Bone marrow (tissue), 2 donors: Measurements from ENCODE around the gene CHD6.

Experiments used
- DNase-seq, 2 donors: peaks; one replicate each; lab custom pipeline; 2025; lab: John Stamatoyannopoulos, UW

Gene CHD6, protein sequence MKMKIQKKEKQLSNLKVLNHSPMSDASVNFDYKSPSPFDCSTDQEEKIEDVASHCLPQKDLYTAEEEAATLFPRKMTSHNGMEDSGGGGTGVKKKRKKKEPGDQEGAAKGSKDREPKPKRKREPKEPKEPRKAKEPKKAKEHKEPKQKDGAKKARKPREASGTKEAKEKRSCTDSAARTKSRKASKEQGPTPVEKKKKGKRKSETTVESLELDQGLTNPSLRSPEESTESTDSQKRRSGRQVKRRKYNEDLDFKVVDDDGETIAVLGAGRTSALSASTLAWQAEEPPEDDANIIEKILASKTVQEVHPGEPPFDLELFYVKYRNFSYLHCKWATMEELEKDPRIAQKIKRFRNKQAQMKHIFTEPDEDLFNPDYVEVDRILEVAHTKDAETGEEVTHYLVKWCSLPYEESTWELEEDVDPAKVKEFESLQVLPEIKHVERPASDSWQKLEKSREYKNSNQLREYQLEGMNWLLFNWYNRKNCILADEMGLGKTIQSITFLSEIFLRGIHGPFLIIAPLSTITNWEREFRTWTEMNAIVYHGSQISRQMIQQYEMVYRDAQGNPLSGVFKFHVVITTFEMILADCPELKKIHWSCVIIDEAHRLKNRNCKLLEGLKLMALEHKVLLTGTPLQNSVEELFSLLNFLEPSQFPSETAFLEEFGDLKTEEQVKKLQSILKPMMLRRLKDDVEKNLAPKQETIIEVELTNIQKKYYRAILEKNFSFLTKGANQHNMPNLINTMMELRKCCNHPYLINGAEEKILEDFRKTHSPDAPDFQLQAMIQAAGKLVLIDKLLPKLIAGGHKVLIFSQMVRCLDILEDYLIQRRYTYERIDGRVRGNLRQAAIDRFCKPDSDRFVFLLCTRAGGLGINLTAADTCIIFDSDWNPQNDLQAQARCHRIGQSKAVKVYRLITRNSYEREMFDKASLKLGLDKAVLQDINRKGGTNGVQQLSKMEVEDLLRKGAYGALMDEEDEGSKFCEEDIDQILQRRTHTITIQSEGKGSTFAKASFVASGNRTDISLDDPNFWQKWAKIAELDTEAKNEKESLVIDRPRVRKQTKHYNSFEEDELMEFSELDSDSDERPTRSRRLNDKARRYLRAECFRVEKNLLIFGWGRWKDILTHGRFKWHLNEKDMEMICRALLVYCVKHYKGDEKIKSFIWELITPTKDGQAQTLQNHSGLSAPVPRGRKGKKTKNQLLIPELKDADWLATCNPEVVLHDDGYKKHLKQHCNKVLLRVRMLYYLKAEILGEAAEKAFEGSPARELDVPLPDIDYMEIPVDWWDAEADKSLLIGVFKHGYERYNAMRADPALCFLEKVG (N-terminal part only)

DNA sequence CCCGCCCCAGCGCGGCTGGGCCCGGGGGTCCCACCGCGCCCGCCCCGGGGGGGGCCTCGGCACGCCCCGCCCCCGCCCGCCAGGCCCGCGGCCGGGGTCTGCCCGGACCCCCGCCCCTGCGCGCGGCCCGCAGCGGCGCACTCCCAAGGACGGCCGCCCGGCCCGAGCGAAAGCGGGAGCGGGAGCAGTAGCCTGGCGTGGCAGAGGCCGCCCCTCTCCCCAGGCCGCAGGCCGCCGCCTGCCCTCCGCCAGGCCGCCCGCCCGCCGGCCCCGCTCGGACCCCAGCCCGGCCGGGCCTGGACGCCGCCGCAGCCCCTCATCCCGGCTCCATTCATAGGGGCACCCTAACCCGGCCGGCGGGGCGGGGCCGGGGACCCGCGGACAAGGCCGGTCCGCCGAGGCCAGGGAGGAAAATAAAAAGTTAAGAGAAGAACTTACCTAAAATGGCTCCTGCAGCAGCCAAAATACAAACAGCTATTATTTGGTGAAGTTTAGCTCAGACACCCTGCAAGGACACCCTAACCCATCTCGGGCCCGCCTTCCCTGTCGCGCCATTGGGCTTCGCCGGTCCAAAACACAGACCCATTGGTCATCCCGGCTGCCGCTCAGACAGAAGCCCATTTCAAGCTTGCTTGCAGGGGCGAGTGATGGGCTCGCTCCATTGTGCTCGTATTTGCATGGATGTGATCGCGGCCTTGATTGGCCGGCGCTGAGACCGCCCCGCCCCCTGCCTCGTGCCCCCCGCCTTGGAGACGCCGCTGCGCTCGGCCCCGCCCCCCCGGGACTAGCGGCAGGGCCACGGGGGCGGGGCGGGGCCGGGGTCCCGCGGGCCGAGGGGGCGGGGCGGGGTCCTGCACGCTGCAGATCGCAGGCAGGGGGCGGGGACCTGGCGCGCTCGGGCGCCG lies at the start of gene CHD6:
Gene CHD6, minus strand, starts transcription at position 476 of the 905 bp plus-strand sequence. CDS start 67,040 bp downstream, outside the sequence.
- peak; percentile 91 to 95 for DNase-seq

DNA sequence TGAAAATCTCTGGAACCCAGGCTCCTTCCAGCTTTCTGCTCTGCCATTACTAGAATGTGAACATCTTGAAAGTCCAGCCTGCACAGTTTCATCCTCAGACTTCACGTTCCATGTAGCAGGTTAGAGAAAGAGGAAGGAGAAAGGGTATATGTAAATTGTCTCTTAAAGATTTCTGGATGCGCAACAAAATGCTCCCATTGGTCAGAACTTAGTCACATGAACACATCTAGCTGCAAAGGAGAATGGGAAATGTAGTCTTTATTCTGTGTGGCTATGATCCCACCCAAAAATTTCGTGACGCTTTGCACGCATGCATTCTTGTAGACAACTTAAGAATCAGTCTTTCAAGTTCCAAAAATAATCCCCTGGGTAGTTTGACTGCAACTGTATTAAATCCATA lies 46.4 kb upstream of the CHD6 start:
- DNase-seq = no peak

DNA sequence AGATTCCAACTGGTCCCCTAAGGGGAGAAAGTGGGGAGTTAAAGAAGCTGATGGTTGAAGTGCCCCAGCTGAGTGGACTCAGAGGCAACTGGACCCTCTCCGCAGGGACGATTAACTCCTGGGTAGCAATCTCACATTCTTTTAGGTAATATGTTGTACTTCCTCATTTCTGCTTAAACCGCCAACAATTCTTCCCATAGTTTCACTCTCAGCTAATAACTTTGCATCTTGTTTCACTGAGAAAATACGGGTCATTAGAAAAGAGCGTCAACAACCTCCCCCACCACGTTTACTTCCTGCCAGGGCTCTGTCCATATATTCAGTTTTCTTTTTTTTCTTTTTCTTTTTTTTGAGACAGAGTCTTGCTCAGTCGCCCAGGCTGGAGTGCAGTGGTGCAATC lies 39.5 kb upstream of the CHD6 start:
- no peak for DNase-seq

DNA sequence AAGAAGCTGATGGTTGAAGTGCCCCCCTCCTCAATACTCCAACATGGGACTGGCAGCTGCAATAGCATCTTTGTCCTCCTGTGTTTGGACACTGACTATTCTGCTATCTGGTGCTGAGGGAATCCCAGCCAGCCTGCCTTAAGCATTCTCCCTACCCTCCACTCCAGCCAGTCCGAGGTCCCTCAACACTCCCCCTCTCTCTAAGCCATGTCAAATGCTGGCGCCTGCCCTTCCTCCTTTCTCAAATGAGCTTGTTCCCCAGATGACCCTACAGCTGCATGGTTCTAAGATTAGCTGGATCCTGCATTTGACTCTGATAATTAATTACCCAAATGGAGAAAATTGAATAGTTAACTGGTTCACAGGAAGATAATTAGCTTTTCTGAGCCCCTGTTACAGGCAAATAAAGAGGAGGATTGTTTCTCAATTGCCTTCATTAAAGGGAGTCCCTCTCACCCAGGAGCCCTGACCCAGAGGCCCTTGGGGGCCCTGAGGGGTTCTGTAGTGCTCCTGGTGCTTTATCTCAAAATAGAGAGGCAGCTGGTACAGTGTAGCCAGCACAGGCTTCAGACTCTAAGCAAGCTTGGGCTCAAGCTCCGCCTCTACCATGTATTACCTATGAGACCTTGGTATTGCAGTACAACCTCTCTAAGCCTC lies 37.9 kb upstream of the CHD6 start:
- no peak for DNase-seq

DNA sequence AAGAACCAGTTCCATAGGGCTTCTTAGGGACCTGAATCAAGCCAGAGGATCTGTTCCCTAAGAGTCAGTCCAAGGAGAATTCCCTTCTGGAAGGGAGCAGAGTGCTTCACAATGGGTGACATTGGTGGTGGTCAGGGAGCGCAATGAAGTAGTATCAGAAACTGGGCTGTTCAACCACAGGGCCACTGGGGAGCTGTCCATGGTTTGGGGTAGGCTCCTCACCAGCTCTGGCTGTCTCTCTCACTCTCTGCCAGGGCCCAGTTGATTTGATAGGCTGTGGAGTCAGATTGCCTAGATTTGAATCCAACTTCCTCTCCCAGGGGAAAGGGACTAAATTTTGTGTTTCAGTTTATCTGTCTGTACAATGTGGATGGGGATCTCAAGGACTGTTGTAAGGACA lies 36.7 kb upstream of the CHD6 start:
- no peak for DNase-seq

DNA sequence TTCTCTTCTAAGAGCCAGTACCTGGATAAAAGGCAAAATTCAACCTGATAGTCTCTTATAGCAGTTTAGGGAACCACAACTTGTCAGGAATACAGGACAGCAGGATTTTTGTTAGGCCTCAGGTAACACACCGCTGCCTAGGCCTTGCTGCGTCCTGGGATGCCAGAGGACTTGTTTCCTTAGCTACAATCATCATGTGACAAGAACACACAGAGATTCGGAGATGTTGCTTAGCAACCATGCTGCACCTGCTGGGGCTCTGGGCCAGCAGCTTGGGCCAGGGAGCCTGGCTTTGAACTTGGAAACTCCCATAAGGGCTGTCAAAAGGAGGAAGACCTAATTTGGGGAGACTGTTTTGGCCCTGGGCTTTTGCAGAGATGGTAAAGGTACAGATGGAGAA lies 36.1 kb upstream of the CHD6 start:
- no peak for DNase-seq

DNA sequence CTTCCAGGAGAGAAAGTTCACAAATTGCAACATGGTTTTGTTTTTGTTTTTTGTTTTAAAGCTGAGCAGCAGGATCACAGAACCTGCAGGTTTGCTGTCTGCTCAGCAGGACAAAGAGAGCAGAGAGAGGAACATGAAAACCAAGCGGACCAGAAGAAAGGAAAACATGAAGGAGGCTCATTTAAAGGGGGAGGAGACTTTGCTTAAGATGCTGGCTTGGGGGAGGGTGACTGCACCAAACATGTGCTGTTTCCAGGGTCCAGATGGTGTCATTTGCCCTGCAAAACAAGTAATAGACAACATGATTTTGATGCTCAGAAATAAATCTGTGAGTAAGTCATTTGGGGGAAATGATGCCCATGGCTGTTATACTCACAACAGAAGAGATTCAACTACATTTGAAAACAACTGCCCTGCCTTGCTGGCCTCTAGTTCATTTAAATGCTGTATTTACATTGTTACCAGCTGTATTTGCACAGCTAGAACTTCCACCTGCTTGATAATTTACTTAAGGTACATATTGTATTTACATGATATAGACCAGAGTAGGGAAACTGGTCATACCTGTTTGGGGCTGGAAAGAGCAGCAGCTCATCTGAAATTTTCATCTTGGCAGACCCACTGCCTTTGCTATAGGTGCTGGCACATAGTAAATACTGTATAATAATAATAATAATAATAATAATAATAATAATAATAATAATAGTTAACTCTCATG lies 32.2 kb upstream of the CHD6 start:
- no peak for DNase-seq

DNA sequence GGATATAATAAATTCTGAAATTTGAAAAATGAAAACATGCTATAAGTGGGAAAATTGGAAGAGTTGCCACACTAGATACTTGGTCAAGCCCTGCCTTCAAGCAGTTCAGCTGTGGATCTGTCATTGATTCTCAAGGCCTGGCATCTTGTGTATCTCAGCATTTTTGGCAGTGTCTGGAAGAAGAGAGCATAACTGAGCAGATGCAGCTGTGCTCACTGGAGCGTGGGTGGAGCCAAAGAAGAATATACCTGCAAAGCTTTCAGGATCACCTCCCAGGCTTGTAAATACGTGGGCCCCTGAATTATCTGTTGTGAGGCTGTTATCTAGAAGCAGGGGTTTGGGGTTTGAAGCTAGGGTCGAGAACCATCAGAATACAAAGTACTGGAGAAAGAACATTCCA lies 31.3 kb upstream of the CHD6 start:
- DNase-seq = no peak

DNA sequence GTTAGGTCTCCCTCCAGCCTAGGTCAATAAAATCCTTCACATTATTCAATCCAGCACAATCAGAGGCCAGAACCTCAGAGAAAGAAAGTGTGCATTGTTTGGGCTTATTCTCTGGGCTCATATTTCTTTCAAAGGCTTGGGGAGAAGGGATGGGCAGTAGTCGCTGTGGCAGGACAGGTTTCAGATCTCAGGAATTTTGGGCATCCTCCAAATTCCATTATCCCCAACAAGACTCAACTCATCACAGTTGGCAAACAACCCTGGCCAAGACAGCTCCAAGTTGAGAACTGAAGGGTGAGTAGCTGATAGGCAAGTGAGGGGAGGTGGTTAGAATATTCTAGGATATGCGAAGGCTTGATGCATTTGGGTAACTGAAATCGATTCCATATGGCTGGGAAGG lies 27.2 kb upstream of the CHD6 start:
- DNase-seq = no peak

DNA sequence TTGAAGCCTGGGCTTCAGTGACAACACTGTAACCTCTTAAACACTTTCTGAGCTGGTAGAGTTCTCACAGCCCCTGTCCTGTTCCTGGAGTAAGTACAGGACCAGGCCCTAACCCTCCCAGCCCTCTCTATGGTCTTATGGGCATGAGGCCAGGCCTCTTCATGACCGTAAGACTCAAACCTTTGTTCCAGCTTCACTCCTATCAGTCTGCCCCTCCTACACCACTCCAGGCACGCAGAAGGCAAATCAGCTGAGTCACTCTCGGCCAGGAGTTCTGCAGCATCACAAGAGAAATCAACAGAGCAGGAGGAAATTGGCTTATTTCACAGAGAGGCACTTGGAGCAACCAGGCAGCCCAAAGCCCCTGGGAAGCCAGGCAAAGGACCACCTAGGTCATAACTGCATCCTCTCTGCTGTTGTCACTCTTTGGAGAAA lies 25.3 kb upstream of the CHD6 start:
- no peak for DNase-seq

DNA sequence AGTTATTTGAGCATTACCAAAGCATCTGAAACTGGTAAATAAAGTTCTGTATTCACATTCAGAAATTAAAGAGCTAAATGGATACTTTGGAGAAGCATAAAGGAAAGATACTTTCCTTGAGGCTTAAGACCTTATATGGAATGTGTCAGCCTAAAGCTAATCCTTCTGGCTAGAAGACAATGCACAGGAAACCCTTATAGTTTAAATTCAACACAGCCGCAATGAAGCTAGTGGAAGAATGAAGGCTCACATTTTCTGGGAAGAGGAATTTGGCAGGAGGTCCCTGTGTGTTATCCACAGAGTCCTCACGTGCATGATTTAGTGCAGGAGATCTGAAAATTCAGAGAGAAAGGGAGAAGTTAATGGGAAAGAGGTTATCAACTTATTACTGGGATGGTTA lies 21.5 kb upstream of the CHD6 start:
- no peak for DNase-seq

DNA sequence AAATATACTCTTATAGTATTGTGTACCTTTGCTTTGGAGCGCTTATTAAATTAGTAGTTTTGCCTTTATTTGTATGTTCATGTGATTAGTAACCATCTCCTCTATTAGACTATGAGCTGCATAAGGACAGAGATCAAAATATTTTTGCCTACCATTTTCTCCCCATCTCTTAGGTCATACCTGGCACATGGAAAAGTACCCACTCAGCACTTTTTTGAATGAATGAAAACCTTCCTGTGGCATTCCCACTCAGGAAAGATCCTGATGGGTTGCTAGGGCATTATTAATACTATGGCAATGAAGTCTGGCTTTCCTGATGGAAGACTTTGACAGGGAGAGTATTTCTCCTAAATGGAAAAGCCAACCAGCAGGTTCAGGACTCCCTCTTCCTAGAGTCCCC lies 20.3 kb upstream of the CHD6 start:
- no peak for DNase-seq

DNA sequence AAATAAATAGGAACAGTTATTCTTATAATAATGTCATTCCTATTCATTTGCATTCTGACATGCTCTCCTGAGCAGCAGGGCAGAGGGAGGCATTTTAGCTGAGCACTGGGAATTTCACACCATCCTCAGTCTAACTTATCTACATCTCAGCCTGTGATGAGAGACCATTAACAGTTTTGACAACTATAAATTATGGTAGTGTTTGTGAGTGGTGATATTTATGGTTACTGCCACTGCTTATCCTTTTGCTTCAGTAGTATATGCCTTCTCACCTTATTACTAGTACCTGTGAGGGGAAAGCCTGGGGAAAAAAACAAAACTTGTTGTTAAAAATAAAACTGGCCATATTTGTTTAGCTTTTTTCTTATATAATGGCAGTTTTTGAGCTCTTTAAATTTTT lies 17.0 kb upstream of the CHD6 start:
- DNase-seq = no peak

DNA sequence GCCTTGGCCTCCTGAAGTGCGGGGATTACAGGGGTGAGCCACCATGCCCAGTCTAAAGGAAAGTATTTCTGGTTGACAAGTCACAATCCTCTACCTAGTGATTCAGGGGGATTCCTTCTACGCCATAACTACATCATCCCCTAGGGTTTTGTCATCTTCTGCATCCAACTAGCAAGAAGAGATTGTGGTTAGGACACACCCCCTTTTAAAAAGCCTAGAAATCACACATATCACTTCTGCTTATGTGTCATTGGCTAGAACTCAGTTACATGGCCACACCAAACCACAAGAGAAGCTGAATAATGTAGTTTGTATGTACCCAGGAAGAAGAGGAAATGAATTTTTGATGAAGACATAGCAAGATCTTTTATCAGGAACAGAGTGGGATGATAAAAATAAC lies 14.7 kb upstream of the CHD6 start:
- DNase-seq = no peak

DNA sequence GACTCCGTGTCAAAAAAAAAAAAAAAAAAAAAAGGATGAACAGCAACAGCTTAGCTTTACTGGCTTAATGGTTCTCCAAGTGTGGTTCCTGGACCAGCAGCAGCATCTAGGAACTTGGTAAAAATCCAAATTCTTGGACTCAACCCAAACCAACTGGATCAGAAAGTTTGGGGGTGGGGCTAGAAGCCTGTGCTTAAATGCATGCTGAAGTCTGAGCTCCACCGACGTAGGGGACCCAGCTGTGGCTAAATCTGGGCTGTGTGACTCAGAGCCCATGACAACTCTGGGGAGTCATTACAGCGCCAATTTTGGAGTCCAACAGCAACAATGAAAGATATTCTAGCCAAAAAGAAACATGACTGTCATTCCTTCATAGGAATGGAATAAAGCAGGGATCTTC lies 13.6 kb upstream of the CHD6 start:
- DNase-seq = no peak

DNA sequence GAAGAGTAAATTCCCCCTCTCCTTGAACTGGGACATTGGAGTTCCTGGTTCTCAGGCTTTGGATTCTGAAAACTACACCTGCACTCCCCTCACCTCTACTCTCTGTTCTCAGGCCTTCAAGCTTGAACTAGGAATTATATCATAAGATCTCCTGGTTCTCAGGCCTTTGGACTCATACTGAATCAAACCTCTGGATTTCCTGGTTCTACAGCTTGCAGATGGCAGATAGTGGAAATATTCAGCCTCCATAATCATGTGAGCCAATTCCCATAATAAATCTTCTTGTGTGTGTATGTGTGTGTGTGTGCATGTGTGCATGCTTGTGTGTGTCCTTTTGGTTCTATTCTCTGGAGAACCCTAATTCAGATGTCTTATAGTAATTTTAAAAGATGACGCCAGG lies 12.7 kb upstream of the CHD6 start:
- no peak for DNase-seq

DNA sequence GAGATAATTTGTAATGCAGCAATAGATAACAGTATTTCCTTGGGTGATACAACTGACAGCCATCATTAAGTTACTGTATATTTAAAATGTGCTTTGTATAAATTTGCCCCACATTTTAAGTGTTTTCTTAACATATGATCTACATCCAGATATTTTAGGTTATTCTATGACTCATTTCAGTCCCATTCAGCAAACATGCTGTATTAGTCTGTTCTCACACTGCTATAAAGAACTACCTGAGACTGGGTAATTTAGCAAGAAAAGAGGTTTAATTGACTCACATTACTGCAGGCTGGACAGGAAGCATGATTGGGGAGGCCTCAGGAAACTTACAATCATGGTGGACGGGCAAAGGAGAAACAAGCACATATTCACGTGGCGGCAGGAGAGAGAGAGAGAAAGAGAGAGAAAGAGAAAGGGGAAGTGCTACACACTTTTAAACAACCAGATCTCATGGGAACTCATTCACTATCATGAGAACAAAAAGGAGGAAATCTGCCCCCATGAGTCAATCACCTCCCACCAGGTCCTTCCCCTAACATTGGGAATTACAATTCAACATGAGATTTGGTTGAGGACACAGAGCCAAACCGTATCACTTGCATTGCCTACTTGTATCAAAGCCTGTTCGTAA lies 9.6 kb upstream of the CHD6 start:
- no peak for DNase-seq

DNA sequence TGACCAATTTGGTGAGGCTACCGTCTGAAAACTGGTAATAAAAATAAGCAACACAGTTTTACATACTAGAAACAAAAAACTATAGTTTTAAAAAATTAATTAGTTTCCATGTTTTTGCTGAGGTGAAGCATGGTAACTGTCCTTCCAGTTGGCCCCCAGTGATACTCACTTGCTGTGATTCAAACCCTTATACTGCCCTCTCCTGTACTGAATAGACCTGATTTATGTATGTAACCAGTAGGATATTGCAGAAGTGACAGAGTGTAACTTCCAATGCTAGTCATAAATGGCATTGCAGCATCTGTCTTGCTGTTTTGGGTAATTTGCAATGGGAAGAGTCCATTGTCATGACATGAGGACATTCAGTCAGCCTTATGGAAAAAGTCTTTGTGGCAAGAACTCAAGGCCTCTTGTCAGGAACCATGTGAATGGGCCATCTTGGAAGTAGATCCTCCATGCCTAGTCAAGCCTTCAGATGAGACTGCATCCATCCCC lies 8.9 kb upstream of the CHD6 start:
- no peak for DNase-seq

DNA sequence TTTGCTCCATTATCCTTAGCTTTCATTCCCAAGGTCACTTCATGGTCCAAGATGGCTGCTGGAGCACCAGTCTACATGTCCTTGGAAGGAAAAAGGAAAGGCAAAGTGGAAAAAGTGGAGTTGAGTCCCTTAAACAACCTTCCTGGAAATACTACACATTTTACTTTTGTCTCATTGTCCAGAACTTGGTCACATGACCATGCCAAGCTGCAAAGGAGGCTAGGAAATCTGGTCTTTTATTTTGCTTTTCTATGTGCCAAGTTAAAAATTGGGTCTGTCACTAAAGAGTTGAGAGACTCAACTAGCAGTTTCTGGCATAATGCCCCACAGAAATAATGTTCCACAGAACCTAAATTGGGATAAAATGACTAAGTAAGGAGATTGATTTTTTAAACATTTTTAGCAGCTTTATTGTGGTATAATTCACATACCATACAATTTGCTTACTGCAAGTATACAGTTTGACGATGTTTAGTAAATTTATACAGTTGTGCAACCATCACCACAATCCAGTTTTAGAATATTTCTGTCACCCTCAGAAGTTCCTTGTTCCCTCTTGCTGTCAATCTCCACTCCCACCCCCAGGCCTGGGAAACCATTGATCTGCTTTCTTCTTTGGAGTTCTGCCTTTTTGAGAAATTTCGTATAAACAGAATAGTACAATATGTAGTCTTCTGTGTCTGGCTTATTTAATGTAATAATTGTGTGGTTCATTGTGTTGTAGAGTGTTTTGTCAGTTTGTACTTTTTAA lies 5.6 kb upstream of the CHD6 start:
- no peak for DNase-seq
